Smooth muscle cell of the pulmonary artery (primary cell): ENCODE measurements around the gene PSME2. TPM values are rescaled to one million over a fixed set of nuclear protein-coding genes. Genes with fewer than 3 reads are reported as not detected.

ENCODE experiments used
- total RNA-seq: library from RNA; depleted of rRNA; stranded (reverse); fragments of >200 nt; gene quantifications from 2 replicates; pipeline ENCODE4 v1.2.3, GENCODE V29; 2014

Gene PSME2
- total RNA-seq, 1 donor from 2014 or later = 64.5 TPM

Other genes starting within 250 kb of the PSME2 start
- gene DHRS4, start 192.8 kb downstream of the PSME2 start, total RNA-seq = 41.7 and 45.9 TPM in 2 replicates
- 8.4 and 11.5 TPM in 2 replicates for gene DHRS4L2, start 157.7 kb downstream of the PSME2 start, total RNA-seq
- gene CARMIL3, start 94.6 kb downstream of the PSME2 start, total RNA-seq = 0.17 TPM in 1 of 2 replicates, not detected in the other
- gene CPNE6, start 75.0 kb downstream of the PSME2 start, total RNA-seq = not detected in 2 replicates
- gene PCK2, start 52.3 kb downstream of the PSME2 start, total RNA-seq = 26.8 and 35.3 TPM in 2 replicates
- gene DCAF11, start 31.8 kb downstream of the PSME2 start, total RNA-seq = 50.9 and 56.8 TPM in 2 replicates
- gene NRL, start 31.7 kb downstream of the PSME2 start, total RNA-seq = 0.65 and 0.96 TPM in 2 replicates
- 0.20 TPM in 2 replicates for gene FITM1, start 16.0 kb downstream of the PSME2 start, total RNA-seq
- 87.2 and 96.2 TPM in 2 replicates for gene PSME1, start 10.4 kb downstream of the PSME2 start, total RNA-seq
- gene EMC9, start 5.0 kb downstream of the PSME2 start, total RNA-seq = 11.4 and 14.0 TPM in 2 replicates
- 26.7 and 35.1 TPM in 2 replicates for gene RNF31, start 888 bp upstream of the PSME2 start, total RNA-seq
- 54.0 and 57.1 TPM in 2 replicates for gene IRF9, start 14.7 kb upstream of the PSME2 start, total RNA-seq
- 0.65 and 1.2 TPM in 2 replicates for gene REC8, start 25.5 kb upstream of the PSME2 start, total RNA-seq
- gene IPO4, start 42.2 kb upstream of the PSME2 start, total RNA-seq = 42.3 and 84.2 TPM in 2 replicates
- gene TM9SF1, start 48.8 kb upstream of the PSME2 start, total RNA-seq = 102 and 113 TPM in 2 replicates
- gene TSSK4, start 59.1 kb upstream of the PSME2 start, total RNA-seq = 0.07 and 0.53 TPM in 2 replicates
- 21.8 and 24.1 TPM in 2 replicates for gene CHMP4A, start 66.9 kb upstream of the PSME2 start, total RNA-seq
- gene MDP1, start 69.5 kb upstream of the PSME2 start, total RNA-seq = 14.8 and 15.4 TPM in 2 replicates
- 122 and 125 TPM in 2 replicates for gene NEDD8, start 85.8 kb upstream of the PSME2 start, total RNA-seq
- 88.9 and 107 TPM in 2 replicates for gene GMPR2, start 86.3 kb upstream of the PSME2 start, total RNA-seq
- 55.0 and 55.8 TPM in 2 replicates for gene TINF2, start 96.0 kb upstream of the PSME2 start, total RNA-seq
- 0.65 and 1.5 TPM in 2 replicates for gene TGM1, start 116.6 kb upstream of the PSME2 start, total RNA-seq
- 22.6 and 33.2 TPM in 2 replicates for gene RABGGTA, start 125.0 kb upstream of the PSME2 start, total RNA-seq
- 12.9 and 29.0 TPM in 2 replicates for gene DHRS1, start 153.2 kb upstream of the PSME2 start, total RNA-seq
- gene NOP9, start 153.2 kb upstream of the PSME2 start, total RNA-seq = 21.2 and 28.0 TPM in 2 replicates
- gene CIDEB, start 161.4 kb upstream of the PSME2 start, total RNA-seq = 1.6 and 2.3 TPM in 2 replicates
- gene LTB4R2, start 163.5 kb upstream of the PSME2 start, total RNA-seq = 3.0 and 4.8 TPM in 2 replicates
- 1.9 and 2.7 TPM in 2 replicates for gene LTB4R, start 164.9 kb upstream of the PSME2 start, total RNA-seq
- gene ADCY4, start 188.5 kb upstream of the PSME2 start, total RNA-seq = 3.3 and 4.9 TPM in 2 replicates
- 0.26 TPM in 1 of 2 replicates, not detected in the other for gene RIPK3, start 193.4 kb upstream of the PSME2 start, total RNA-seq
- gene NFATC4, start 221.6 kb upstream of the PSME2 start, total RNA-seq = 56.5 and 76.4 TPM in 2 replicates